Measurements from ENCODE around the gene B3GALT2.

The B3GALT2 gene

GRCh38 chr1:193141804-193142203 is 44.6 kb downstream of the B3GALT2 start:
- Histone ChIP-seq H3K36me3 (ENCODE audit: control insufficient read depth in 4 of 4, insufficient read depth in 4 of 4, low read length in 3 of 4) (peaks cover 29 to 62% (median 43%) of the 10 kb centered on the region in 4 experiments), H3K27ac (ENCODE audit: insufficient read depth in 1 of 2, low read depth in 1 of 2, low read length in 2 of 2, poor library complexity in 1 of 2, severe bottlenecking in 2 of 2) (no peak overlapping the region), H3K27me3 (replicated peaks in 2 of 5; ENCODE audit: control insufficient read depth in 4 of 5, insufficient read depth in 5 of 5, low read length in 4 of 5) (no peaks in the 10 kb centered on the region), H3K4me3 (ENCODE audit: control insufficient read depth in 1 of 7, extremely low read depth in 1 of 7, insufficient read depth in 4 of 7, low read depth in 2 of 7, low read length in 6 of 7) (no peak overlapping the region), H3K4me1 (ENCODE audit: control extremely low read depth in 1 of 4, control insufficient read depth in 4 of 4, insufficient read depth in 4 of 4, low read length in 3 of 4) (no peaks in the 10 kb centered on the region), H3K9me3 (ENCODE audit: control extremely low read depth in 1 of 5, control insufficient read depth in 4 of 5, insufficient read depth in 2 of 5, low read depth in 1 of 5, low read length in 4 of 5) (no peaks in the 10 kb centered on the region)
- ChIA-PET POLR2A (no interaction called here), CTCF (interaction anchor here (1.6 to 2.6 kb wide), 3 partner anchors 13 to 668 kb away, joined by 3 to 8 read pairs (median 5); no protein-coding TSS in a partner anchor)
- no peak for DNase-seq
- no CpG with 5 or more reads among the region's 3 CpGs for WGBS (ENCODE audit: insufficient coverage)

DNA sequence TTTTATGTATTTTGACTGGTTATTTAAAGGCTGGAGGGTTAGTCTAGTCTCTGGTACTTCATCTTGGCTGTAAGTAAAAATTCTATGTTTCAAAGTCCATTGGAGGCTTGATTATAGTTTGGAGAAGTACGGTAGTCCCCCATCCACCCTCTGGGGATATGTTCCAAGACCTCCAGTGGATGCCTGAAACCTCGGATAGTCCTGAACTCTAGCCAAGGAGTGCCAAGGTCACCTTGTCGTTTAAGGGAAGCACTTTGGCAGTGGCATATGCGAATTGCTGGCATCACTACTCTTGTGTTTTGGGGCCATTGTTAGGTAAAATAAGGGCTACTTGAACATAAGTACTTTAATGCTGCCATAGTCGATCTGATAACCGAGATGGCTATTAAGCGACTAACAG is 46.2 kb downstream of the B3GALT2 start:
- ChIA-PET POLR2A (no interaction called here), CTCF (no interaction called here)
- Histone ChIP-seq H3K27ac (ENCODE audit: insufficient read depth in 1 of 2, low read depth in 1 of 2, low read length in 2 of 2, poor library complexity in 1 of 2, severe bottlenecking in 2 of 2) (no peak overlapping the region), H3K27me3 (replicated peaks in 2 of 5; ENCODE audit: control insufficient read depth in 4 of 5, insufficient read depth in 5 of 5, low read length in 4 of 5) (no peaks in the 10 kb centered on the region), H3K4me1 (ENCODE audit: control extremely low read depth in 1 of 4, control insufficient read depth in 4 of 4, insufficient read depth in 4 of 4, low read length in 3 of 4) (no peaks in the 10 kb centered on the region), H3K4me3 (ENCODE audit: control insufficient read depth in 1 of 7, extremely low read depth in 1 of 7, insufficient read depth in 4 of 7, low read depth in 2 of 7, low read length in 6 of 7) (no peak overlapping the region), H3K36me3 (ENCODE audit: control insufficient read depth in 4 of 4, insufficient read depth in 4 of 4, low read length in 3 of 4) (peaks cover 31 to 64% (median 47%) of the 10 kb centered on the region in 4 experiments), H3K9me3 (ENCODE audit: control extremely low read depth in 1 of 5, control insufficient read depth in 4 of 5, insufficient read depth in 2 of 5, low read depth in 1 of 5, low read length in 4 of 5) (no peaks in the 10 kb centered on the region)
- DNase-seq: no peak
- 92% methylated on average over 7 of the region's 7 CpGs for WGBS (ENCODE audit: insufficient coverage)

- POLR2A ChIA-PET: no interaction called here
- CTCF ChIA-PET: no interaction called here
- Histone ChIP-seq H3K36me3 (ENCODE audit: control insufficient read depth in 4 of 4, insufficient read depth in 4 of 4, low read length in 3 of 4) (peaks cover 19 to 55% (median 37%) of the 10 kb centered on the region in 4 experiments), H3K27me3 (replicated peaks in 2 of 5; ENCODE audit: control insufficient read depth in 4 of 5, insufficient read depth in 5 of 5, low read length in 4 of 5) (no peaks in the 10 kb centered on the region), H3K27ac (ENCODE audit: insufficient read depth in 1 of 2, low read depth in 1 of 2, low read length in 2 of 2, poor library complexity in 1 of 2, severe bottlenecking in 2 of 2) (no peak overlapping the region), H3K4me1 (ENCODE audit: control extremely low read depth in 1 of 4, control insufficient read depth in 4 of 4, insufficient read depth in 4 of 4, low read length in 3 of 4) (no peaks in the 10 kb centered on the region), H3K4me3 (ENCODE audit: control insufficient read depth in 1 of 7, extremely low read depth in 1 of 7, insufficient read depth in 4 of 7, low read depth in 2 of 7, low read length in 6 of 7) (no peak overlapping the region), H3K9me3 (ENCODE audit: control extremely low read depth in 1 of 5, control insufficient read depth in 4 of 5, insufficient read depth in 2 of 5, low read depth in 1 of 5, low read length in 4 of 5) (no peaks in the 10 kb centered on the region)
- 100% methylated on average over 2 of the region's 2 CpGs for WGBS (ENCODE audit: insufficient coverage)
- DNase-seq: no peak
These were observed 55.0 kb downstream of the B3GALT2 start for GRCh38 chr1:193131266-193131860.

Data from common myeloid progenitor, CD34-positive (primary cell).